PC-3 (cell line): ENCODE data around the gene TGFB3.

ENCODE experiments used
- CTCF ChIP-seq: fragments of 300-600 bp; sonication (generic); conservative IDR thresholded peaks from 2 replicates; pipeline ENCODE4 v1.5.1; 2017; ENCODE audit warnings: antibody characterized with exemption, low read depth, mild to moderate bottlenecking, low read length
- EZH2 ChIP-seq: fragments of 300-600 bp; sonication (generic); IDR thresholded peaks from one replicate; pipeline ENCODE4 v1.6.1; 2017; ENCODE audit warnings: antibody characterized with exemption, mild to moderate bottlenecking, low read length; ENCODE audit not compliant: unreplicated experiment

GRCh38 chr14:75987201-75987970 lies 5.6 kb upstream of the TGFB3 start:
- TF ChIP-seq CTCF (no peak), EZH2 (no peak)
